Measurements from ENCODE around the gene INTS15. TPM values are rescaled to one million over a fixed set of nuclear protein-coding genes. Genes with fewer than 3 reads are reported as not detected.
"Not testable (repeated sequence)": the region's sequence is repeated elsewhere in the genome, so short reads cannot be mapped to it uniquely, and the experiment has no call there.

INTS15 gene
- polyA plus RNA-seq, 6 donors from 2014 or later: 27.1 to 47.7 (median 34.4) TPM

DNA sequence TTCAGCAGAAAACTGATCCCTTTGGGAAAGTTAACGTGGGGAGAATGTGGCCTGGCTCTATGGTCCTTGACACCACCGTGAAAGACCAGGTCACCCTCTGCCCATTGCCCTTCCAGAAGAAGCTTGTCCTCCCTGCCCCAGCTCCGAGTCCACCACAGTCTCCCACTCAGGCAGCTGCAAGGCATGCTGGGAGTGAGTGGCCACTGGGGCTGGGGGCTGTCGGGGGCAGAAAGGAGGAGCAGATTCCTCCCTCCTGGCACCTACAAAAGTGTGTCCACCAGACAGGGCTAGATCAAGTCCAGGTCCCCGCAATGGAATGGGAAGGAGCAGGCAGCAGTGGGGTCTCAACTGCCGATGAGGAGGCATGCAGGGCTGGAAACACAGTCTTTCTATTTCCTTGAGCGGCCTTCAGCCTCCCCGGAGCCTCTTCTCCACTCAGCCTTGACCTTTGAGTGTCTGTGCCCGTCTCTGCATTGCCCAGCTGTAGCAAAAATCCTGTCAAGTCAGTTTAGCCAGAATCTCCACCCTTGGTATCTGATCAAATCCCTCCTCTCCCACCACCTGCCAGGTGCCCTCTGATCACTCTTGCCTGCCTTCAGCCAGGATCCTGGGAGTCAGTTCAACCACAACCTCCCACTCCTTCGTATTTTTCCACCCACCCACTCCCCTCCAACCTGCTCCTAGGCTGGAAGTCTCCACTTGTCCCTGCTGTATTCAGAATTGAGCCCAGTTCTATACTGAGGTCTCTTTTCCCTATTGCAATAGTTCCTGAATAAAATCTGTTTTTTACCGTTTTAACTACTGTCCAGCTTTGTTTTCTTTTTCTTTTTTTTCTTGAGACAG, 40.4 kb downstream of the INTS15 start:
- H3K36me3 Mint-ChIP-seq: no peaks in the 10 kb centered on the region
- no peaks in the 10 kb centered on the region for H3K9me3 Mint-ChIP-seq
- no peak overlapping the region for H3K4me3 Mint-ChIP-seq
- peaks cover 0 to 13% (median 10%) of the 10 kb centered on the region in 3 donors for H3K4me1 Mint-ChIP-seq
- no peak for ATAC-seq (ENCODE audit: low read depth in 2 of 2)
- no peak for DNase-seq
- H3K27me3 Mint-ChIP-seq: no peaks in the 10 kb centered on the region
- H3K27ac Mint-ChIP-seq: peak overlapping the region in 1 of 6 donors; percentile 79

DNA sequence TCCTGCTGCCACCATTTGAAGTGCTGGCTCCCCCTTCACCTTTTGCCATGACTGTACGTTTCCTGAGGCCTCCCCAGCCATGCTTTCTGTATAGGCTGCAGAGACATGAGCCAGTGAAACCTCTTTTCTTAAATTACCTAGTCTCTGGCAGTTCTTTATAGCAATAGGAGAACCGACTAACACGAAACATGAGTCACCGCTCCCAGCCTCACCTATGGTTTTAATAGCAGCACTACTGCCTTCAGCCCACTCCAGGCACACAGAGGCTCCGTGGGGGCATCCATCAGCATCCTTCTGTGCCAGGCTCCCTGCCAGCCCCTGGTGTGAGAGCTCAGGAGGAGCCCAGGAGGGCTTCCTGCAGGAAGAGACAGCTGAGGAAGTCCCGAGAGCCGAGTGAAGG, 41.8 kb downstream of the INTS15 start:
- H3K4me3 Mint-ChIP-seq: no peak overlapping the region

DNA sequence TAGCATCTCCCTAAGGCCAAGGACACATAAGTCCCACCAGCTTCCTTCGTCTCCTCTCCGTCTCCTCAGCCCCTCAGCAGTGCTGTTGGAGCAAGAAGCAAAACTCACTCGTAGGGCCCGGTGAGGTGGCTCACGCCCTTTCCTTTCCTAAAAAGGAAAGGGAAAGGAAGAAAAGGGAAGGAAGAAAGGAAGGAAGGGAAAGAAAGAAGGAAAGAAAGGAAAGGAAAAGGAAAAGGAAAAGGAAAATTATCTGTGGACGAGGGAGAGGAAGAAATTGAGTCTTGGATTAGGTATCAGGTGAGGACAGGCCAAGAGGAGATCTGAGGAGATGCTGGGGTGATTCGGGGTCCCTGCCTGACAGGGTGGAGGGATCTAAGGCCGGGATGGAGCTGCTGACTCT, 44.2 kb downstream of the INTS15 start:
- H3K9me3 Mint-ChIP-seq: no peaks in the 10 kb centered on the region
- H3K4me1 Mint-ChIP-seq: peaks cover 18 to 40% (median 21%) of the 10 kb centered on the region in 3 donors
- peak overlapping the region in 2 of 8 donors; percentile 76 to 80 for H3K4me3 Mint-ChIP-seq
- no peaks in the 10 kb centered on the region for H3K36me3 Mint-ChIP-seq
- ATAC-seq (ENCODE audit: low read depth in 2 of 2) (no peak), DNase-seq (no peak)
- H3K27me3 Mint-ChIP-seq: no peaks in the 10 kb centered on the region
- H3K27ac Mint-ChIP-seq: peak overlapping the region in 2 of 6 donors; percentile 67 to 80

More for the DNA sequence above, 41.8 kb downstream of the INTS15 start:
- no peaks in the 10 kb centered on the region for H3K9me3 Mint-ChIP-seq
- DNase-seq (no peak), ATAC-seq (ENCODE audit: low read depth in 2 of 2) (no peak)
- peak overlapping the region in 2 of 6 donors; percentile 48 to 77 for H3K27ac Mint-ChIP-seq
- H3K4me1 Mint-ChIP-seq: peaks cover 3 to 26% (median 15%) of the 10 kb centered on the region in 3 donors
- no peaks in the 10 kb centered on the region for H3K27me3 Mint-ChIP-seq
- H3K36me3 Mint-ChIP-seq: no peaks in the 10 kb centered on the region

DNA sequence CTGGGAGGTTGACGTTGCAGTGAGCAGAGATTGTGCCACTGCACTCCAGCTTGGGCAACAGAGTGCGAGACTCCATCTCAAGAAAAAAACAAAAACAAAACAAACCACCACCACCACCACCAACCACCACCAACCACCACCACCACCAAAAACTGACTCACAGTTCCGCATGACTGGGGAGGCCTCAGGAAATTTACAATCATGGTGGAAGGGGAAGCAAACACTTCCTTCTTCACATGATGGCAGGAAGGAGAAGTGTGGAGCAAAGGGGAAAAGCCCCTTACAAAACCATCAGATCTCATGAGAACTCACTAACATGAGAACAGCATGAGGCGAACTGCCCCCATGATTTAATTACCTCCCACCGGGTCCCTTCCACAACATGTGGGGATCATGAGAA, 45.1 kb downstream of the INTS15 start:
- peak overlapping the region in 3 of 6 donors; percentile 60 to 91 (median 85) for H3K27ac Mint-ChIP-seq
- not testable (repeated sequence) for ATAC-seq (ENCODE audit: low read depth in 2 of 2)
- peak; percentile 37 for DNase-seq

DNA sequence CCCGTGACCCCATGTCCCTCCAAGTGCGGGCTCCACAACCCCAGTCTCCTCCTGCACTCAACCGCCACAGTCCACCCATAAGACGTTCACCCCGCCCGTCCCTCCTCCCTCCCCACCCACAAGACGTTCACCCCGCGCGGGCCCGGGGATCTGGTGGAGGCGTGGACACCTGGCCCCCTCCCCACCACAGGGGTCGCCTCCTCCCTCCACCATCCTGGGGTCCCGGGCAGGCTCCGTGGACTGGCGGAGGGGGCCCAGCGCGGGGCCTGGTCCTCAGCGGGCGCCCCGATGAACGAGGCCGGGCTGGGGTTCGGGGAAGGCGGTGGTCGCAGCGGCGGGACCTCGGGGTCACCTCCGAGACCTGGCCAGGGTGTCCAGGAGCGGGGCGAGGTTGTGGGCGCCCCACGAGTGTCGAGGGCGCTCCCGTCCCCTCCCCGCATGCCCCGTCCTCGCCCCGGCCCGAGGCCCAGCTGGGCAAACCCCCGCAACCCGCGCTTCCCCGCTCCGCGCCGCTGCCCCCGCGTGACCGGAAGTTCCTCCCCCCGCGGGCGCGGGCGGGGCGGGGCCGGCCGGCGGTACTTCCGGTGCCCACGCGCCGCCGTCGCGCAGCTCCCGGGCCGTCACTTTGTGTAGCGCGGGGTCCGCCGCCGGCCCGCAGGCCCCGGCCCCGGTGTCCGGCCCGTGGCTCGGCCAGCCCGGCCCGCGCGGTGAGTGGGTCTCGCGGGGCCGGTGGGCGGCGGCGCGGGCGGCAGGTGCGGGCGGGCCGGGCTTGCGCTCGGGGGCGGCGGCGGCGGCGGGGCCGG, 47.1 kb downstream of the INTS15 start, which contains the start of gene ZNF316:
TSS of gene ZNF316 (plus strand) at position 578 of the 803 bp plus-strand sequence. CDS start 5,092 bp downstream, outside the sequence.
- peak; percentile 79 for DNase-seq
- Mint-ChIP-seq H3K9me3 (no peaks in the 10 kb centered on the region), H3K27me3 (no peaks in the 10 kb centered on the region), H3K27ac (peak within 1 kb of the TSS; percentile 89 to 95 (median 91)), H3K36me3 (peaks cover 0 to 18% of the 10 kb centered on the region in 2 donors), H3K4me1 (peaks cover 32 to 57% (median 32%) of the 10 kb centered on the region in 3 donors), H3K4me3 (peak within 1 kb of the TSS; percentile 82 to 93 (median 88))
- ATAC-seq (ENCODE audit: low read depth in 2 of 2): peak; percentile 72 to 75

More for the DNA sequence above, 45.1 kb downstream of the INTS15 start:
- Mint-ChIP-seq H3K4me1 (peaks cover 27 to 49% (median 29%) of the 10 kb centered on the region in 3 donors), H3K4me3 (peak overlapping the region in 6 of 8 donors; percentile 33 to 93 (median 78))
- H3K27me3 Mint-ChIP-seq, H3K36me3 Mint-ChIP-seq, H3K9me3 Mint-ChIP-seq: not testable (repeated sequence)

DNA sequence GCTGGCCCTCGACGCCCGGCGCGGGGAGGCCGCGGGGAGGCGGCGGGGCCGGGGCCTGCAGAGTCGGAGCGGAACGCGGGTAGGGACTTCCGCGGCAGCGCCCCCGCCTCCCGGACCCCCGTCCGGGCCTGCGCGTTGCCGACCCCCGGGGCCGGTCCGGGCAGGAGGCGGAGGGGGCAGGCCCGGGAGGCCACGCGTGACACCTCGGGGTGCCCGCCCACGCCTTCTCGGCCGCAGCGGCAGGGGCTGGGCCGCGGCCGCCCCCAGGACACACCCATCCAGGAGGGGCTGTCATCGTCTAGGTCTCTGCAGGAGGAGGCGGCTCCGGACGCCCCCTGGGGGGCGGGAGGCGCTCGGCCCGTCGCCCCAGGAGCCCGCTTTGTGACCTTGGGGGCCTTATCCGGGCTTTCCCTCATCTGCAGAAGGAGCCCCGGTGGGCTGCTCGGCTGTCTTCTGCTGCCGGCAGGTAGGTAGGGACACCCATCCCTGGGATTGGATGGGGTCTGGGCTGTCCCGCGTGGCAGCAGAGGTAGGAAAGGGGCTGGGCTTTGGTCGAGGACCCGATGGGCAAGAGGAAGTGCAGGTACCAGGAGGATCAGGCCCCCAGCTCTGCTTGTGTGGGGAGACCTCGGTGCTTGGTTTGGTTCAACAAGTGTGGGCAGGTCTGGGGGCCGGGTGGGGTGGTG, 47.9 kb downstream of the INTS15 start:
- H3K4me1 Mint-ChIP-seq: peaks cover 32 to 58% (median 32%) of the 10 kb centered on the region in 3 donors
- DNase-seq: peak; percentile 82
- H3K36me3 Mint-ChIP-seq: peaks cover 0 to 24% of the 10 kb centered on the region in 2 donors
- ATAC-seq (ENCODE audit: low read depth in 2 of 2): peak; percentile 76 to 83
- no peaks in the 10 kb centered on the region for H3K27me3 Mint-ChIP-seq
- H3K9me3 Mint-ChIP-seq: no peaks in the 10 kb centered on the region
- peak overlapping the region; percentile 33 to 94 (median 90) for H3K27ac Mint-ChIP-seq
- peak overlapping the region; percentile 79 to 93 (median 88) for H3K4me3 Mint-ChIP-seq

DNA sequence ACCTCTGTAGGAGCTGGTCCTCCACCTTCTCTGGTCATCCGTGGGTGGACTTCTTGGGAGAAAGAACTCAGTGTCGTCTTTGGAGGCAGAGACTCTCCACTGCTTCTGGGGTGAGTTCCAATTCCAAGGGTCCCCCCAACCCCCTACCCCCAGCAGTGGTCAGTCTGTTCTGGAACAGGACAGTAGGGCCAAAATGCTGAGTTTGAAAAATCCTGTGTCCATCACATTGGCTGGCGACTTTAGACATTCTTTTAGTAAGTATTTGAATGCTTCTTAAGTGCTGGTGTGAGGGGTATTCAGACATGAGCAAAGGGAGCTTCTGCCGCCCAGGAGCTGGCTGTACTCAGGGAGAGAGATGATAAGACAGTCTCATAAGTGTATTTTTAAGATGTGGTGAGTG, 49.2 kb downstream of the INTS15 start:
- Mint-ChIP-seq H3K27me3 (no peaks in the 10 kb centered on the region), H3K36me3 (peaks cover 0 to 24% of the 10 kb centered on the region in 2 donors), H3K27ac (peak overlapping the region in 5 of 6 donors; percentile 58 to 92 (median 81)), H3K9me3 (no peaks in the 10 kb centered on the region), H3K4me3 (peak overlapping the region in 7 of 8 donors; percentile 61 to 93 (median 86)), H3K4me1 (peaks cover 30 to 55% (median 32%) of the 10 kb centered on the region in 3 donors)
- no peak for DNase-seq
- no peak for ATAC-seq (ENCODE audit: low read depth in 2 of 2)

DNA sequence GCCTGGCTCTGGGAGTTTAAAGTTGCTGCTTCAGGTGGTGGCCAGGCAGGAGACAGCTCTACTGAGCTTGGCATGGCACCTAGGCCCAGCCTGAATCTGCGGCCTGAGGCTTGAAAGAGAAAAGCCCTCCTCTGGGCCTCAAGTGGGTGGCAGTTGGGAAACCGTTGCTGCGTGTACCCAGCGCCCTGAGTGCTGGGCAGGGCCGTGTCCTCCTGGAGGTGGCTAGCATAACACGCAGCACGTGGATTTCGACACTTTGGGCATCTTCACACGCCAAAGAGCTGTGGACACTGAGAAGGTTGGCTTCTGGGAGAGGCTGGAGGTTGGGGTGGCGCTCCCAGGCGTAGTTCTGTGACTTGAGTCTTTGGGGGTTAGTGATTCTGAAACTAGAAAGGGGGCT, 49.8 kb downstream of the INTS15 start:
- Mint-ChIP-seq H3K9me3 (no peaks in the 10 kb centered on the region), H3K4me3 (peak overlapping the region in 5 of 8 donors; percentile 61 to 92 (median 86)), H3K36me3 (peaks cover 0 to 24% of the 10 kb centered on the region in 2 donors), H3K27me3 (no peaks in the 10 kb centered on the region), H3K27ac (peak overlapping the region in 4 of 6 donors; percentile 44 to 92 (median 82)), H3K4me1 (peaks cover 26 to 50% (median 32%) of the 10 kb centered on the region in 3 donors)
- DNase-seq (no peak), ATAC-seq (ENCODE audit: low read depth in 2 of 2) (no peak)

DNA sequence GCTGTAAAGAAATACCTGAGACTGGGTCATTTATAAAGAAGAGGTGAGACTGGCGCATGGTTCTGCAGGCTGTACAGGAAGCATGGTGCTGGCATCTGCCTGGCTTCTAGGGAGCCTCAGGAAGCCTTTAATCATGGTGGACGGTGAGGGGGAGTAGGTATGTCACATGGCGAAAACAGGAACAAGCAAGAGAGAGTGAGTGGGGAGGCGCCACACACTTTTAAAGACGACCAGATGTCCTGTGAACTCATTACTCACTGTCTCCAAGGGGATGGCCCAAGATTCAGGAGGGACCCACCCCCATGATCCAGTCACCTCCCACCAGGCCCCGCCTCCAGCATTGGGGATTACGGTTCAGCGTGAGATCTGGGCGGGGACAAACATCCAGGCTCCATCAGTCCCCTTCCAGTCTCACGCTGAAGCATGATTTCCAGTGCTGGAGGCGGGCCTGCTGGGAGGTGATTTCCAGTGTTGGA, 50.5 kb downstream of the INTS15 start:
- Mint-ChIP-seq H3K36me3 (peaks cover 0 to 24% of the 10 kb centered on the region in 2 donors), H3K9me3 (no peaks in the 10 kb centered on the region), H3K4me3 (peak overlapping the region in 1 of 8 donors; percentile 79), H3K27ac (peak overlapping the region in 5 of 6 donors; percentile 10 to 92 (median 77)), H3K4me1 (peaks cover 26 to 45% (median 32%) of the 10 kb centered on the region in 3 donors), H3K27me3 (no peaks in the 10 kb centered on the region)
- ATAC-seq (ENCODE audit: low read depth in 2 of 2): no peak
- no peak for DNase-seq

DNA sequence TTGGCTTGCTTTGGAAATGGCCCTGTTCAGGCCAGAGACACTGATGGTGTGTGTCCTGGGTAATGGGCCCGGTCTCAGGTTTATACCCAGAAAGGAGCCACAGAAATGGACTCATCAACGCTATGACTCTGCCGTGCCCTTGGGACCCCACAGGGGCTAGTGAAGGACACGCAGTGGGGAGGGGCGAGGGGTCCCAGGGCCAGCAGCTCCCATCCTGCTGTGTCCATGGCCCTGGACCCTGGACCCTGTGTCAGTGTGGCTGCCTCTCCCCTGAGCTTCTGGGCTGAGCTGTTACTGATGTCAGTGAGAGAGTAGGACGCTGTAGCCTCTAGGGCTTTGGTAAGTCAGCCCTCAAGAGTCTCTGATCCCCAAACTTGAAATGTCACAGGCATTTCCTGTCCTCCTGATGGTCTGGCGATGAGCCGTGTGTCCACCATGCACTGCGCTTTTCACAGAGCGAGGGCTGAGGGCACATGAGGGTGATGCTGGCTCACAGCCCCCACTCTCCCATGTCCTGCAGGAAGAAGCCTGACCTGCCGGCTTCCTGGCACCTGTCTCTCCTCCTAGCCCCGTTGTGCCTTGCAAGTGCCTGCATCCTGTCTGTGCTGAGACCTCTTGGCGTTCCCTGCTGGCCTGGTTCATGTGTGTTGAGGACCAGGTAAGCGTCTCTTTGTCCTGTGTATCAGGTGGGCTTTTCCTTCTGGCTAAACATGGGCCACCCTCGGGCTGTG, 51.6 kb downstream of the INTS15 start:
- H3K36me3 Mint-ChIP-seq: peaks cover 0 to 24% of the 10 kb centered on the region in 2 donors

DNA sequence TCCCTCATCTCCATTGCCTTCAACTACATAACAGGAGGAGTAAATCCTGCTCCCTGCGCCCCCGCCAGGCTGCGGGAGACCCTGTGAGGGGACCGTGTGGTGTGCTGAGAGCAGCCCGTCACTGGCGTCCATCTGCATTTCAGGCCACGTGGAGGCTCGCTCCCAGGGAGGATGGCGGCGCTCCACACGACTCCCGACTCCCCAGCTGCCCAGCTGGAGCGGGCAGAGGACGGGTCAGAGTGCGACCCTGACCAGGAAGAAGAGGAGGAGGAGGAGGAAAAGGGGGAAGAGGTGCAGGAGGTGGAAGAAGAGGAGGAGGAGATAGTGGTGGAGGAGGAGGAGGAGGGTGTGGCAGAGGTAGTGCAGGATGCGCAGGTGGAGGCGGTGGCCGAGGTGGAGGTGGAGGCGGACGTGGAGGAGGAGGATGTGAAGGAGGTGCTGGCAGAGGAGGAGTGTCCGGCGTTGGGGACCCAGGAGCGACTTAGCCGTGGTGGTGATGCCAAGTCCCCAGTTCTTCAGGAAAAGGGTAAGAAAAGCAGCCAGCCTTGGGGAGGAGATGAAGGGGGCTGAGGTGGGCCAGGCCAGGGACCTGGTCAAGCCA, 52.5 kb downstream of the INTS15 start:
- H3K4me1 Mint-ChIP-seq: peaks cover 21 to 40% (median 31%) of the 10 kb centered on the region in 3 donors
- peaks cover 0 to 24% of the 10 kb centered on the region in 2 donors for H3K36me3 Mint-ChIP-seq
- ATAC-seq (ENCODE audit: low read depth in 2 of 2) (no peak), DNase-seq (no peak)
- H3K27ac Mint-ChIP-seq: peak overlapping the region in 3 of 6 donors; percentile 44 to 70 (median 51)
- no peaks in the 10 kb centered on the region for H3K9me3 Mint-ChIP-seq
- no peaks in the 10 kb centered on the region for H3K27me3 Mint-ChIP-seq
- peak overlapping the region in 1 of 8 donors; percentile 62 for H3K4me3 Mint-ChIP-seq

More for the DNA sequence above, 51.6 kb downstream of the INTS15 start:
- peak overlapping the region in 3 of 6 donors; percentile 70 to 90 (median 89) for H3K27ac Mint-ChIP-seq
- H3K4me3 Mint-ChIP-seq: peak overlapping the region in 1 of 8 donors; percentile 62
- H3K27me3 Mint-ChIP-seq: no peaks in the 10 kb centered on the region
- ATAC-seq (ENCODE audit: low read depth in 2 of 2) (no peak), DNase-seq (no peak)
- peaks cover 22 to 35% (median 33%) of the 10 kb centered on the region in 3 donors for H3K4me1 Mint-ChIP-seq
- H3K9me3 Mint-ChIP-seq: no peaks in the 10 kb centered on the region

Measured in naive B cell (primary cell).